Measurements from ENCODE around the gene SSBP4. TPM values are rescaled to one million over a fixed set of nuclear protein-coding genes. Genes with fewer than 3 reads are reported as not detected.

SSBP4 gene
- total RNA-seq, 1 donor = 76.4 TPM

DNA sequence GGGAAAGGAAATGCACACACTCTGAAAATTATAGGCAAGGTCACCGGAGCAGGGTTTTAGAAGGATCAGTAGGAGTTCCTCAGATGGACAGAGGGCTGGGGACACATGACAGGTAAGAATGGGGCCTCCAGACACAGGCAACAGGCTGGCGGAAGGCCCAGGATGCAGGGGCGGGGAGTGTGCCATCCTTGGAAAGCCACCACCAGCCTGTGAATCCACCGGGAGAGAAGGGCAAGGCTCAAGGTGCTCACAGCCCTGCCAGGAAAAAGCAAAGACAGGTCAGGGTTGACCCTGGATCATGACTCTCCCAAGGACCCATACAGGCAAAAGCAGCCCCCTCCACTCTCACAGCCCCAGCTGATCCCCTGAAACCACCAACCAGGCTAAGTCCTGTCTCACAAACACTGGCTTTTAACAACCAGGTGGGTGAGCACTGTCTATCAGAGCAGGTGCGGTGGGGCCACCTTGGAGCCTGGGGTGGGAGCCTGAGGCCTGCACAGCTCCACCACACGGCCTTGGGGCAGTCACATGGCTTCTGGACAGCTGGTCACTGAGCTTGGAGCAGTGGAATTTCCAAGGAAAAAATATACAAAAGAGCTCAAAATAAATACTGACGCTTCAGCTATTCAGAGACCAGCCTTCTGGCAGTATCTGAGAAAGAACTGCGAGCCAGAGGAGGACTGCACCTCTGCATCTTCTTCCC, 54.0 kb downstream of the SSBP4 start:
- TF ChIP-seq, protein P1, sequence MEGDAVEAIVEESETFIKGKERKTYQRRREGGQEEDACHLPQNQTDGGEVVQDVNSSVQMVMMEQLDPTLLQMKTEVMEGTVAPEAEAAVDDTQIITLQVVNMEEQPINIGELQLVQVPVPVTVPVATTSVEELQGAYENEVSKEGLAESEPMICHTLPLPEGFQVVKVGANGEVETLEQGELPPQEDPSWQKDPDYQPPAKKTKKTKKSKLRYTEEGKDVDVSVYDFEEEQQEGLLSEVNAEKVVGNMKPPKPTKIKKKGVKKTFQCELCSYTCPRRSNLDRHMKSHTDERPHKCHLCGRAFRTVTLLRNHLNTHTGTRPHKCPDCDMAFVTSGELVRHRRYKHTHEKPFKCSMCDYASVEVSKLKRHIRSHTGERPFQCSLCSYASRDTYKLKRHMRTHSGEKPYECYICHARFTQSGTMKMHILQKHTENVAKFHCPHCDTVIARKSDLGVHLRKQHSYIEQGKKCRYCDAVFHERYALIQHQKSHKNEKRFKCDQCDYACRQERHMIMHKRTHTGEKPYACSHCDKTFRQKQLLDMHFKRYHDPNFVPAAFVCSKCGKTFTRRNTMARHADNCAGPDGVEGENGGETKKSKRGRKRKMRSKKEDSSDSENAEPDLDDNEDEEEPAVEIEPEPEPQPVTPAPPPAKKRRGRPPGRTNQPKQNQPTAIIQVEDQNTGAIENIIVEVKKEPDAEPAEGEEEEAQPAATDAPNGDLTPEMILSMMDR (IDR thresholded peaks at IDR 0.05; ENCODE audit: insufficient read depth, low read length) = no peak
- no peak for DNase-seq (ENCODE audit: low read depth)
- H3K4me3 ChIP-seq (ENCODE audit: low read depth, low read length) = no peak overlapping the region

DNA sequence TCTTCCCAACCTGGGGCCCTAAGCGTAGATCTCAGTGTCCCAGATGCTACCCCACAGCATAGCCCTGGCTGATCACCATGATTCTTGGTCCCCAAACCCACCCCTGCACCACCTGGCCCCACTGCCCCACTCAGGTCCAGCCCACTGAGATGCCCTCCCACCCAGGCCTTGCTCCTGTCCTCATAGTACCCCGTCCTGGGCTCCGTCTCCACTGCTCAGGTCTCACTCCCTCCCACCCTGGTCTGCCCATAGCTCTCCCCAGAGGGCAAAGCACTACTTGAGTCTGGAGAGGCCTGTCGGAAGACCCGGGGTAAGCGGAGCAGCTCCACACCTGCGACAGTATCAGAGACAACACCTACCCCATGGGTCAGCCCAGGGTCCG, 54.5 kb downstream of the SSBP4 start:
- H3K4me3 ChIP-seq (ENCODE audit: low read depth, low read length) = no peak overlapping the region
- DNase-seq (ENCODE audit: low read depth) = no peak
- TF ChIP-seq, protein P1 (IDR thresholded peaks at IDR 0.05; ENCODE audit: insufficient read depth, low read length) = no peak

DNA sequence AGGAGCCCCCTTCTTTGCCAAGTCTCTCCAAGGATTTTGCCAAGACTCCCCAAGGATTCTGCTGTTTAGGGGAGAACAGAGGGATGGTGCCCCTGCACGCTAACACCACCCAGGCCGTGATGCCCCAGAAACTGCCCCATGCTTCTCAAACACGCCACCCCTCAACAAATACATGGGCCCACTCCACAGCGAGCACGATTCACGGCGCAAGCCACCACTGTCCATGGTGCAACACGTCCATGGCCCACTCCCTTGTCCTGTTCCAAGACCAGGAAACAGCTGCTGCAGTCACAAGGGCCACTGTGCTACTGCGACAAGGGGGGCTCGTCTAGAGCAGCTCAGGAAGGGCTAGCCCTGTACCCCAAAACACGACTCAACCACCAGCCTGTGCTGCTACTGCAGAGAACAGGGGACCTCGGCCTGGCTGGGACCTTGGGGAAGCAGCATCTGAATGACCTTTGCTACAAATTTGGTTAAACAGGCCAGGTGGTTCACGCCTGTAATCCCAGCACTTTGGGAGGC, 55.2 kb downstream of the SSBP4 start:
- H3K4me3 ChIP-seq (ENCODE audit: low read depth, low read length) = no peak overlapping the region
- TF ChIP-seq, protein P1 (IDR thresholded peaks at IDR 0.05; ENCODE audit: insufficient read depth, low read length) = no peak
- no peak for DNase-seq (ENCODE audit: low read depth)

DNA sequence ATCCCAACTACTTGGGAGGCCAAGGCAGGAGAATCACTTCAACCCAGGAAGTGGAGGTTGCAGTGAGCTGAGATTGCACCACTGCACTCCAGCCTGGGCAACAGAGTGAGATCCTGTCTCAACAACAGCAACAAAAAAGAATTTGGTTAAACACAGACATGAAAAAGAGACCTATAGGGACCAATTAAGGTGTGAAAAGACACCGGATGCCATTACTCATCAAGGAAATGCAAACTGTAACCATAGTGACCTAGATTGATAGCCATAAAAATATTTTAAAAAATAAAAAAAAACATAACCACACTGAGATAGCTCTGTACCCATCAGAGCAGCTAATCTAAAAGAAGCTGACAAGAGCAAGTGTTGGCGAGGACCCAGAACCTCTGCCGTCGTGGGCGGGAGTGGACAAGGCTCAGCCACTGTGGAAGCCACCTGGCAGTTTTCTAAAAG, 55.8 kb downstream of the SSBP4 start:
- DNase-seq (ENCODE audit: low read depth) = no peak
- no peak overlapping the region for H3K4me3 ChIP-seq (ENCODE audit: low read depth, low read length)
- TF ChIP-seq, protein P1 (IDR thresholded peaks at IDR 0.05; ENCODE audit: insufficient read depth, low read length) = no peak

DNA sequence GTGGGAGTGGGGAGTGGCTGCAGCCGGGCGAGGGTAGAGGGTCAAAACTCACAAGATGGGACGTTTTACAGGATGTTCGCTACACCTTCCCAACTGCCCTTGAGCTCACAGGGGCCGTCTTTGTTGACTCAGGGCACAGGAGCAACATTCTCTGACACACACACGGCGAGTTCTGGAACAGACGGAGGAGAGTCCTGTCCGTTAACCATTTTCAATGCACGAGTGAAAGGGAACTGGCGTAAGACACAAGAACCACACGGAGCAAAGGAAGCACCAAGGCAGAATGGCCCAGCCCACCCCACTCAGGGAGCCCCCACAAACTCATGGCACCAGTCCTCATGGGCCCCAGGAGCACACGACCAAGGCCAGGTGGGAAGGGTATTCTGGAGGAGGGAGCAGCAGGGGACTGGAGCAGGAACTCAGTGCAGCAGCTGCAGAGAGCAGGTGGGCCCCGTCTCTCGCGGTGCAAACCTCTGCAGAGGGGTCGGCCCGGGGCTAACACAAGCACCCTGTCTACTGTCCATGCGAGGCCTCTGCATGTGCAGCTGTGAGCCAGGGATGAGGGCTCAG, 56.6 kb downstream of the SSBP4 start:
- no peak for DNase-seq (ENCODE audit: low read depth)
- TF ChIP-seq, protein P1 (IDR thresholded peaks at IDR 0.05; ENCODE audit: insufficient read depth, low read length) = no peak
- H3K4me3 ChIP-seq (ENCODE audit: low read depth, low read length) = no peak overlapping the region

DNA sequence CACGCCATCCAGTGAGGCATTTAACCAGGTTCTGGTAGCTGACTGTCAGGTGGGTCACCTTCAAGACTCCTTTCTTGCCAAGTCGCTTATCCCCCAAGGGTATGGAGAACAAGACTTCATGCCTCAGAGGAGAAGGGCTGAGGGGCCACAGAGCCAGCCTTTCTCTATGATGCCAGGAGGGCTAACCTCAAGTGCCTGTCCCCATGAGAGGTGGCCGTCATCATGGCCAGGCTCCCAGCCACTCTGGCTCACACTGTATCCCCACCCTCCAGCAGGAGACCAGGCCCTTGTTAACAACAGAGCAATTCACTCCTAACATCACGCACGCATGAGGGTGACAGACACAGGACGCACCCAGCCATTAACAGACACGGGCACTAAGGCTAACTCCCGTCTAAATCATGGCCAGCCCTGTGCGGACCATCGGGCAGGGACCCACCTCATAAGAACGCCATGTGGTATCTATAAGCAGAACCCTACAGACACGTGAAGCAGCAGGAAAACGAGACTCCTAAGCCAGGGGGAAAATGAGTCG, 57.4 kb downstream of the SSBP4 start:
- H3K4me3 ChIP-seq (ENCODE audit: low read depth, low read length) = no peak overlapping the region
- no peak for DNase-seq (ENCODE audit: low read depth)
- TF ChIP-seq, protein P1 (IDR thresholded peaks at IDR 0.05; ENCODE audit: insufficient read depth, low read length) = no peak
